ENCODE data around the gene AARS2.

AARS2 gene

DNA sequence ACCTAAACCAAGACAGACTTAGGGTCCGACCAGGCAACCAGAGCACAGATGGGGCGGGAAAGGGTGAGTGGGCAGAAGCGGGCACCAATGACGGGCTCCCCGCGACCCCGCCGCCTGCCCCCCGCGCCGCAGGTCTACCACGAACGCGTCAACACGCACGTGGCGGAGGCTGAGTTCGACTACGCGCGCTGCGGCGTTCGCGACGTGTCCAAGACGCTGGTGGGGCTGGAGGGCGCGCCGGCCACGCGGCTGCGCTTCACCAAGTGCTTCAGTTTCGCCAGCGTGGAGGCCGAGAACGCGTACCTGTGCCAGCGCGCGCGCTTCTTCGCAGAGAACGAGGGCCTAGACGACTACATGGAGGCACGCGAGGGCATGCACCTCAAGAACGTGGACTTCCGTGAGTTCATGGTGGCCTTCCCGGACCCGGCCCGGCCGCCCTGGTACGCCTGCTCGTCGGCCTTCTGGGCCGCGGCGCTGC lies 37.8 kb downstream of the AARS2 start:
- DNase-seq: no peak
- peaks cover 3% of the 10 kb centered on the region for H3K27me3 ChIP-seq (ENCODE audit: insufficient read depth, low read length, poor library complexity)
- H3K9ac ChIP-seq (ENCODE audit: low read depth, low read length): no peak overlapping the region
- no peak overlapping the region for H2AFZ ChIP-seq (ENCODE audit: low read depth, low read length)
- no peak for ATAC-seq (ENCODE audit: insufficient read depth, low read depth)
- no peaks in the 10 kb centered on the region for H3K9me3 ChIP-seq (ENCODE audit: insufficient read depth, low read length, severe bottlenecking)
- TF ChIP-seq EZH2 (IDR thresholded peaks at IDR 0.05; ENCODE audit: borderline replicate concordance, low read depth, low read length, severe bottlenecking): no peak
- TF ChIP-seq, protein P1, sequence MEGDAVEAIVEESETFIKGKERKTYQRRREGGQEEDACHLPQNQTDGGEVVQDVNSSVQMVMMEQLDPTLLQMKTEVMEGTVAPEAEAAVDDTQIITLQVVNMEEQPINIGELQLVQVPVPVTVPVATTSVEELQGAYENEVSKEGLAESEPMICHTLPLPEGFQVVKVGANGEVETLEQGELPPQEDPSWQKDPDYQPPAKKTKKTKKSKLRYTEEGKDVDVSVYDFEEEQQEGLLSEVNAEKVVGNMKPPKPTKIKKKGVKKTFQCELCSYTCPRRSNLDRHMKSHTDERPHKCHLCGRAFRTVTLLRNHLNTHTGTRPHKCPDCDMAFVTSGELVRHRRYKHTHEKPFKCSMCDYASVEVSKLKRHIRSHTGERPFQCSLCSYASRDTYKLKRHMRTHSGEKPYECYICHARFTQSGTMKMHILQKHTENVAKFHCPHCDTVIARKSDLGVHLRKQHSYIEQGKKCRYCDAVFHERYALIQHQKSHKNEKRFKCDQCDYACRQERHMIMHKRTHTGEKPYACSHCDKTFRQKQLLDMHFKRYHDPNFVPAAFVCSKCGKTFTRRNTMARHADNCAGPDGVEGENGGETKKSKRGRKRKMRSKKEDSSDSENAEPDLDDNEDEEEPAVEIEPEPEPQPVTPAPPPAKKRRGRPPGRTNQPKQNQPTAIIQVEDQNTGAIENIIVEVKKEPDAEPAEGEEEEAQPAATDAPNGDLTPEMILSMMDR (IDR thresholded peaks at IDR 0.05; ENCODE audit: borderline replicate concordance, extremely low read depth, low read length, poor library complexity, severe bottlenecking): no peak
- no peak overlapping the region for H3K4me2 ChIP-seq (ENCODE audit: insufficient read depth, low read length)
- H3K4me3 ChIP-seq (ENCODE audit: low read depth in 1 of 2, low read length in 2 of 2): no peak overlapping the region
- H3K79me2 ChIP-seq (ENCODE audit: insufficient read depth, low read length): no peaks in the 10 kb centered on the region
- H3K27ac ChIP-seq (ENCODE audit: low read length): no peak overlapping the region
- H4K20me1 ChIP-seq (ENCODE audit: insufficient read depth, low read length): peaks cover 10% of the 10 kb centered on the region; the same call in 1 of the 2 replicates
- H3K4me1 ChIP-seq (ENCODE audit: insufficient read depth, low read length): no peaks in the 10 kb centered on the region
- no peaks in the 10 kb centered on the region for H3K36me3 ChIP-seq (ENCODE audit: insufficient read depth, low read length)

DNA sequence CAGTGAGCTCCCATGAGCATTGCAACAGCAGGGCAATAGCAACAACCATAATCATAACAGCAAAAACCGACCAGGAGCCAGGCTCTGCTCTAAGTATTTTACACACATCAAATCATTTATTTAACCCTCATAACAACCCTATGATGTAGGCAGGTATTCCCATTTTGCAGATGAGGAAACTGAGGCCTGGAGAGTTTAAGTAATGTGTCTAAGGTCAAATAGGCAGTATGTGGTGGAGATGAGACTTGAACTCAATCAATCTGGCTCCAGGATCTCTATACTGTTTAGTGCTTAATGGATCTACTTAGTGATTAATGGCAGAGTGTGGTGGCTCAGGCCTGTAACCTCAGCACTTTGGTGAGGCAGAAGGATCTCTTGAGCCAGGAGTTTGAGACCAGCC lies 39.5 kb downstream of the AARS2 start:
- no peaks in the 10 kb centered on the region for H3K36me3 ChIP-seq (ENCODE audit: insufficient read depth, low read length)
- no peak for ATAC-seq (ENCODE audit: insufficient read depth, low read depth)
- no peak overlapping the region for H3K4me3 ChIP-seq (ENCODE audit: low read depth in 1 of 2, low read length in 2 of 2)
- peaks cover 17% of the 10 kb centered on the region; the same call in 1 of the 2 replicates for H4K20me1 ChIP-seq (ENCODE audit: insufficient read depth, low read length)
- TF ChIP-seq, protein P1 (IDR thresholded peaks at IDR 0.05; ENCODE audit: borderline replicate concordance, extremely low read depth, low read length, poor library complexity, severe bottlenecking): no peak
- TF ChIP-seq EZH2 (IDR thresholded peaks at IDR 0.05; ENCODE audit: borderline replicate concordance, low read depth, low read length, severe bottlenecking): no peak
- no peaks in the 10 kb centered on the region for H3K9me3 ChIP-seq (ENCODE audit: insufficient read depth, low read length, severe bottlenecking)
- H3K27me3 ChIP-seq (ENCODE audit: insufficient read depth, low read length, poor library complexity): peaks cover 3% of the 10 kb centered on the region
- H3K4me1 ChIP-seq (ENCODE audit: insufficient read depth, low read length): no peaks in the 10 kb centered on the region
- H3K27ac ChIP-seq (ENCODE audit: low read length): no peak overlapping the region
- H3K79me2 ChIP-seq (ENCODE audit: insufficient read depth, low read length): no peaks in the 10 kb centered on the region
- no peak for DNase-seq
- H2AFZ ChIP-seq (ENCODE audit: low read depth, low read length): no peak overlapping the region
- H3K9ac ChIP-seq (ENCODE audit: low read depth, low read length): no peak overlapping the region
- no peak overlapping the region for H3K4me2 ChIP-seq (ENCODE audit: insufficient read depth, low read length)

DNA sequence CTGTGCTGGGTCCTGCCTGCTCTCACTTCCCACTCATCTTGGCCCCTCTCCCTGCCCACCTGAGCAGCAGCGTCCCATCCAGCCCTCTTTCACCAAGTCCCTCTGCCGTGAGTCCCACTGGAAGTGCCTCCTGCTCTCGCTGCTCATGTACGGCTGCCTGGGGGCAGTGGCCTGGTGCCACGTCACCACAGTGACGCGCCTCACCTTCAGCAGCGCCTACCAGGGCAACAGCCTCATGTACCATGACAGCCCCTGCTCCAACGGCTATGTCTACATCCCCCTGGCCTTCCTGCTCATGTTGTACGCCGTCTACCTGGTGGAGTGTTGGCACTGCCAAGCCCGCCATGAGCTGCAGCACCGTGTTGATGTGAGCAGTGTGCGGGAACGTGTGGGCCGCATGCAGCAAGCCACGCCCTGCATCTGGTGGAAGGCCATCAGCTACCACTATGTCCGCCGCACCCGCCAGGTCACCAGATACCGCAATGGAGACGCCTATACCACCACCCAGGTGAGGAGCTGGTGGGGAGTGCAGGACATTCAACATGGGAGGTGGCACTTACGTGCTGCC lies 40.1 kb downstream of the AARS2 start:
- no peak overlapping the region for H3K27ac ChIP-seq (ENCODE audit: low read length)
- no peak for ATAC-seq (ENCODE audit: insufficient read depth, low read depth)
- peaks cover 15% of the 10 kb centered on the region; the same call in 1 of the 2 replicates for H4K20me1 ChIP-seq (ENCODE audit: insufficient read depth, low read length)
- H3K4me3 ChIP-seq (ENCODE audit: low read depth in 1 of 2, low read length in 2 of 2): no peak overlapping the region
- no peak for DNase-seq
- no peaks in the 10 kb centered on the region for H3K79me2 ChIP-seq (ENCODE audit: insufficient read depth, low read length)
- H3K27me3 ChIP-seq (ENCODE audit: insufficient read depth, low read length, poor library complexity): peaks cover 3% of the 10 kb centered on the region
- no peaks in the 10 kb centered on the region for H3K4me1 ChIP-seq (ENCODE audit: insufficient read depth, low read length)
- no peak for TF ChIP-seq EZH2 (IDR thresholded peaks at IDR 0.05; ENCODE audit: borderline replicate concordance, low read depth, low read length, severe bottlenecking)
- TF ChIP-seq, protein P1 (IDR thresholded peaks at IDR 0.05; ENCODE audit: borderline replicate concordance, extremely low read depth, low read length, poor library complexity, severe bottlenecking): no peak
- H3K36me3 ChIP-seq (ENCODE audit: insufficient read depth, low read length): no peaks in the 10 kb centered on the region
- H3K9me3 ChIP-seq (ENCODE audit: insufficient read depth, low read length, severe bottlenecking): no peaks in the 10 kb centered on the region
- H3K4me2 ChIP-seq (ENCODE audit: insufficient read depth, low read length): no peak overlapping the region
- no peak overlapping the region for H2AFZ ChIP-seq (ENCODE audit: low read depth, low read length)
- no peak overlapping the region for H3K9ac ChIP-seq (ENCODE audit: low read depth, low read length)
